H1 (cell line): ENCODE measurements around the gene DOC2A. TPM values are rescaled to one million over a fixed set of nuclear protein-coding genes. Genes with fewer than 3 reads are reported as not detected.

Experiments
- CTCF ChIA-PET: fragments of 300-600 bp; sonication (Branson Sonifier 250); formaldehyde crosslinking; loops from one replicate; lab custom pipeline; 2021; ENCODE audit not compliant: partially characterized antibody; lab: Charles Lee
- POLR2A ChIA-PET: fragments of 300-600 bp; sonication (Branson Sonifier 250); formaldehyde crosslinking; loops from one replicate; lab custom pipeline; 2021; ENCODE audit warnings: inconsistent platforms; ENCODE audit not compliant: partially characterized antibody; lab: Charles Lee
- DNase-seq, 2 experiments: peaks; one replicate each; pipeline versions ENCODE4 v3.0.0 to v3.0.0-alpha.2; 2010 to 2022; ENCODE audit warnings: low spot score in 2 of 2, low read depth in 1 of 2, mixed read lengths in 1 of 2
- FAIRE-seq: peaks from 2 replicates; lab custom pipeline; 2011; peaks lifted over from hg19 to GRCh38; lab: Jason Lieb, UNC
- H2AFZ ChIP-seq: 2 replicates; pipeline ENCODE4 v1.8.1; 2012; ENCODE audit warnings: low read length, inconsistent platforms
- H2AK5ac ChIP-seq: 2 replicates; pipeline ENCODE4 v1.6.1; 2013; ENCODE audit warnings: low read depth, low read length
- H2BK120ac ChIP-seq: replicated peaks from 2 replicates; pipeline ENCODE3; 2013; ENCODE audit warnings: low read depth, low read length, inconsistent platforms
- H2BK12ac ChIP-seq: 2 replicates; pipeline ENCODE4 v1.6.1; 2013; ENCODE audit warnings: low read depth, low read length
- H2BK15ac ChIP-seq: 2 replicates; pipeline ENCODE4 v1.6.1; 2013; ENCODE audit warnings: low read length
- H2BK20ac ChIP-seq: 2 replicates; pipeline ENCODE4 v1.6.1; 2013; ENCODE audit warnings: low read length
- H2BK5ac ChIP-seq: 2 replicates; pipeline ENCODE4 v1.6.1; 2013; ENCODE audit warnings: low read depth, low read length
- H3K14ac ChIP-seq: 2 replicates; pipeline ENCODE4 v1.6.1; 2013; ENCODE audit warnings: inconsistent platforms; ENCODE audit not compliant: insufficient read length
- H3K18ac ChIP-seq: 2 replicates; pipeline ENCODE4 v1.6.1; 2013; ENCODE audit warnings: low read length; ENCODE audit errors: extremely low read depth
- H3K23ac ChIP-seq: 2 replicates; pipeline ENCODE4 v1.6.1; 2013; ENCODE audit warnings: inconsistent platforms; ENCODE audit not compliant: insufficient read length
- H3K23me2 ChIP-seq: 2 replicates; pipeline ENCODE4 v1.6.1; 2013; ENCODE audit warnings: low read depth, low read length
- H3K27ac ChIP-seq: 2 replicates; pipeline ENCODE4 v1.6.1; 2011; ENCODE audit warnings: low read depth, low read length, inconsistent platforms
- H3K27me3 ChIP-seq, 4 experiments: replicated peaks in 1 of 4; 1 replicate in 1 of 4; 2 replicates in 3 of 4; pipeline versions ENCODE4 v1.6.1 to v1.8.1; 2011 to 2013; ENCODE audit warnings: low read length in 3 of 4, mild to moderate bottlenecking in 3 of 4, inconsistent platforms in 2 of 4, mixed read lengths in 2 of 4, moderate library complexity in 1 of 4; ENCODE audit not compliant: control insufficient read depth in 3 of 4, insufficient read depth in 3 of 4; ENCODE audit errors: extremely low read depth in 1 of 4
- H3K36me3 ChIP-seq, 4 experiments: 2 replicates each; pipeline versions ENCODE4 v1.6.1 to v1.8.1; 2011 to 2013; ENCODE audit warnings: mild to moderate bottlenecking in 4 of 4, low read length in 3 of 4, moderate library complexity in 2 of 4, control low read depth in 1 of 4, inconsistent platforms in 1 of 4; ENCODE audit not compliant: insufficient read depth in 4 of 4, control insufficient read depth in 2 of 4
- H3K4ac ChIP-seq: replicated peaks from 2 replicates; pipeline ENCODE3; 2013; ENCODE audit warnings: low read length, low read depth, mixed read lengths, inconsistent platforms; ENCODE audit not compliant: insufficient read length
- H3K4me1 ChIP-seq, 4 experiments: replicated peaks in 1 of 4; 1 replicate in 1 of 4; 2 replicates in 3 of 4; pipeline versions ENCODE4 v1.6.1 to v1.8.1; 2011 to 2013; ENCODE audit warnings: low read length in 3 of 4, inconsistent platforms in 2 of 4, mixed read lengths in 1 of 4; ENCODE audit not compliant: insufficient read depth in 4 of 4, control insufficient read depth in 3 of 4
- H3K4me2 ChIP-seq, 2 experiments: 2 replicates each; pipeline versions ENCODE4 v1.6.1 to v1.8.1; 2011 to 2013; ENCODE audit warnings: low read depth in 2 of 2, low read length in 2 of 2, control low read depth in 1 of 2, inconsistent platforms in 1 of 2, mild to moderate bottlenecking in 1 of 2; ENCODE audit not compliant: insufficient read depth in 1 of 2
- H3K4me3 ChIP-seq, 4 experiments: fragments of 200-600, 300-600 bp in 1 of 4; sonication (generic), shearing (Covaris generic), sonication (Bioruptor Twin) in 1 of 4; 2 replicates each; pipeline versions ENCODE4 v1.5.1 to v1.8.1; 2011 to 2016; ENCODE audit warnings: low read length in 4 of 4, low read depth in 3 of 4, control low read depth in 2 of 4, inconsistent platforms in 2 of 4, mild to moderate bottlenecking in 2 of 4, mixed read lengths in 1 of 4, moderate library complexity in 1 of 4; ENCODE audit not compliant: insufficient read depth in 2 of 4; ENCODE audit errors: extremely low read depth in 1 of 4
- H3K56ac ChIP-seq: replicated peaks from 2 replicates; pipeline ENCODE3; 2013; ENCODE audit warnings: low read depth, mild to moderate bottlenecking, mixed read lengths, low read length, inconsistent platforms; ENCODE audit not compliant: insufficient read length
- H3K79me1 ChIP-seq: 2 replicates; pipeline ENCODE4 v1.6.1; 2013; ENCODE audit warnings: low read depth, low read length, control low read depth
- H3K79me2 ChIP-seq, 2 experiments: 2 replicates each; pipeline versions ENCODE4 v1.6.1 to v1.8.1; 2012 to 2013; ENCODE audit warnings: low read length in 2 of 2, mild to moderate bottlenecking in 2 of 2, inconsistent platforms in 1 of 2; ENCODE audit not compliant: insufficient read depth in 2 of 2, control insufficient read depth in 1 of 2
- H3K9ac ChIP-seq, 4 experiments: replicated peaks in 1 of 4; 1 replicate in 1 of 4; 2 replicates in 3 of 4; pipeline versions ENCODE4 v1.6.1 to v1.8.1; 2011 to 2013; ENCODE audit warnings: low read depth in 3 of 4, low read length in 3 of 4, control low read depth in 2 of 4, mild to moderate bottlenecking in 2 of 4, moderate library complexity in 2 of 4, inconsistent platforms in 1 of 4; ENCODE audit errors: extremely low read depth in 1 of 4
- H3K9me3 ChIP-seq, 2 experiments: 2 replicates each; pipeline versions ENCODE4 v1.6.1 to v1.8.1; 2012 to 2013; ENCODE audit warnings: mild to moderate bottlenecking in 2 of 2, moderate library complexity in 2 of 2, control low read depth in 1 of 2, inconsistent platforms in 1 of 2, low read depth in 1 of 2, low read length in 1 of 2, mixed read lengths in 1 of 2; ENCODE audit not compliant: insufficient read depth in 2 of 2
- H4K20me1 ChIP-seq, 2 experiments: replicated peaks in 1 of 2; 2 replicates each; pipeline versions ENCODE3 to v1.8.1; 2011 to 2013; ENCODE audit warnings: inconsistent platforms in 2 of 2, low read length in 2 of 2, mild to moderate bottlenecking in 1 of 2; ENCODE audit not compliant: insufficient read depth in 2 of 2, control insufficient read depth in 1 of 2
- H4K5ac ChIP-seq: 2 replicates; pipeline ENCODE4 v1.6.1; 2013; ENCODE audit warnings: low read length, low read depth, mixed read lengths, inconsistent platforms; ENCODE audit not compliant: insufficient read length
- H4K8ac ChIP-seq: 2 replicates; pipeline ENCODE4 v1.8.0; 2013; ENCODE audit warnings: mild to moderate bottlenecking, moderate library complexity, low read length, inconsistent platforms; ENCODE audit not compliant: insufficient read depth; ENCODE audit errors: extremely low read depth
- H4K91ac ChIP-seq: replicated peaks from 2 replicates; pipeline ENCODE3; 2013; ENCODE audit warnings: low read length, mixed read lengths, inconsistent platforms; ENCODE audit not compliant: insufficient read length
- CBX5 ChIP-seq: fragments of 300-800, 300-1000 bp; sonication (generic); IDR thresholded peaks from 2 replicates; pipeline ENCODE4 v1.7.1; 2016; ENCODE audit warnings: antibody characterized with exemption, low read length, low read depth
- GTF2F1 ChIP-seq: IDR thresholded peaks from 2 replicates; pipeline ENCODE4 v1.6.1; 2012; ENCODE audit warnings: low read depth, low read length, improper control_type of control experiment, borderline replicate concordance
- WGBS, 2 experiments: shearing (Covaris generic) in 1 of 2; methylation state at CpG; one replicate each; pipeline versions ENCODE4 v1.1.6 to v1.1.7; 2013 to 2015; ENCODE audit warnings: low lambda C conversion rate in 2 of 2, mixed read lengths in 2 of 2, inconsistent platforms in 1 of 2, low coverage in 1 of 2, missing lambda C conversion rate in 1 of 2; ENCODE audit not compliant: insufficient replicate concordance in 2 of 2, insufficient coverage in 1 of 2, insufficient read length in 1 of 2; ENCODE audit errors: extremely low coverage in 1 of 2, missing lambda C conversion rate in 1 of 2; 5-methylcytosine and 5-hydroxymethylcytosine counted together
- polyA plus RNA-seq, 7 experiments: library from polyadenylated mRNA; depleted of rRNA in 3 of 7; stranded (reverse) in 5 of 7; unstranded in 2 of 7; fragments of >200 nt in 5 of 7; fragments of 200-250 nt in 2 of 7; gene quantifications; 1 replicate in 5 of 7; 2 replicates in 1 of 7; 4 replicates in 1 of 7; pipeline versions ENCODE4 v1.2.1 to v1.2.3, GENCODE V29; 2011 to 2013; ENCODE audit warnings: missing spikeins in 2 of 7, mixed read lengths in 2 of 7
- total RNA-seq: library from RNA; stranded (reverse); fragmentation: NEBNext Ultra II Directional; extraction: Animal tissue kit (Norgen Biotek cat#: 25700); gene quantifications from 2 replicates; pipeline ENCODE4 v1.2.1, GENCODE V29; 2021

Gene DOC2A
- total and polyA plus RNA-seq, 2 of the 8 experiments (the other 6 are each of a cell fraction or from before 2014, with no cell fraction given) = 13.9 to 20.7 TPM

GRCh38 chr16:29992344-29992967 lies 18.4 kb downstream of the DOC2A start:
- H3K27me3 ChIP-seq = no peaks in the 10 kb centered on the region
- no peak overlapping the region for H4K5ac ChIP-seq
- H3K18ac ChIP-seq = no peak overlapping the region
- no peak overlapping the region for H3K9ac ChIP-seq
- no peak overlapping the region for H2AK5ac ChIP-seq
- H2BK15ac ChIP-seq = no peak overlapping the region
- H3K14ac ChIP-seq = no peak overlapping the region
- no peak overlapping the region for H3K4ac ChIP-seq
- no peaks in the 10 kb centered on the region for H4K20me1 ChIP-seq
- H3K23ac ChIP-seq = no peak overlapping the region
- peaks cover 9% of the 10 kb centered on the region; the same call in 1 of the 2 replicates for H3K23me2 ChIP-seq
- no peak overlapping the region for H2BK120ac ChIP-seq
- no peak overlapping the region for H3K56ac ChIP-seq
- no peak overlapping the region for H2AFZ ChIP-seq
- no peak overlapping the region for H4K91ac ChIP-seq
- H2BK5ac ChIP-seq = no peak overlapping the region
- no peak overlapping the region for H3K4me2 ChIP-seq
- no peak for DNase-seq
- peaks cover 0 to 7% of the 10 kb centered on the region in 2 experiments; a peak in 1 of 4 replicates for H3K79me2 ChIP-seq
- 80% methylated on average over 7 of the region's 7 CpGs; no CpG with 5 or more reads in 1 of the 2 experiments for WGBS, 2 experiments
- no peaks in the 10 kb centered on the region for H3K9me3 ChIP-seq
- no peak overlapping the region for H2BK20ac ChIP-seq
- POLR2A ChIA-PET = interaction anchor here (1.0 to 5.5 kb wide), 6 partner anchors 9 to 177 kb away, joined by 3 to 34 read pairs (median 9); partner anchors contain the start of genes ASPHD1, PAGR1, SEZ6L2 and TAOK2
- peaks cover 0 to 8% (median 3%) of the 10 kb centered on the region in 4 experiments; a peak in 4 of 7 replicates for H3K4me1 ChIP-seq
- H3K4me3 ChIP-seq = no peak overlapping the region
- no peak overlapping the region for H4K8ac ChIP-seq
- no peak overlapping the region for H3K27ac ChIP-seq
- H3K79me1 ChIP-seq = peaks cover 3% of the 10 kb centered on the region; the same call in 1 of the 2 replicates
- TF ChIP-seq CBX5 (no peak), GTF2F1 (no peak)
- TF ChIP-seq, all 59 proteins: peak for 0
- FAIRE-seq = no peak
- Histone ChIP-seq H2BK12ac (no peak overlapping the region), H3K36me3 (peaks cover 0 to 29% (median 6%) of the 10 kb centered on the region in 4 experiments; a peak in 6 of 8 replicates)
- CTCF ChIA-PET = interaction anchor here (0.6 to 2.5 kb wide), 3 partner anchors 20 to 146 kb away, joined by 3 to 9 read pairs (median 3); partner anchors contain the start of gene TLCD3B
